OCI-LY7 (cell line): ENCODE results near the gene ATP1A2. TPM values are rescaled to one million over a fixed set of nuclear protein-coding genes. Genes with fewer than 3 reads are reported as not detected.

Source experiments
- BruUV-seq: library from RNA; stranded (reverse); fragments of 400-500 nt; replicated peaks from 2 replicates; lab custom pipeline; 2021; lab: Mats Ljungman, UMichigan
- CTCF ChIA-PET: fragments of 300-600 bp; sonication (Branson Sonifier 250); formaldehyde crosslinking; loops from one replicate; lab custom pipeline; 2022; ENCODE audit warnings: antibody characterized with exemption; ENCODE audit not compliant: unreplicated experiment; lab: Charles Lee
- POLR2A ChIA-PET: fragments of 300-600 bp; sonication (Branson Sonifier 250); formaldehyde crosslinking; loops from one replicate; lab custom pipeline; 2022; ENCODE audit warnings: antibody characterized with exemption; lab: Charles Lee
- DNase-seq: peaks from one replicate; pipeline ENCODE4 v3.0.0-alpha.2; 2015; ENCODE audit warnings: low spot score
- H2AFZ ChIP-seq: fragments of 200-600 bp; sonication (generic), shearing (Covaris generic); 2 replicates; pipeline ENCODE4 v1.6.1; 2014; ENCODE audit warnings: mild to moderate bottlenecking, antibody characterized with exemption, low read length, moderate library complexity
- H3K27ac ChIP-seq: fragments of 200-600 bp; sonication (generic); 2 replicates; pipeline ENCODE4 v1.5.1; 2014; ENCODE audit warnings: mixed run types, low read depth, mild to moderate bottlenecking, moderate library complexity, low read length, inconsistent platforms; ENCODE audit not compliant: poor library complexity, severe bottlenecking
- H3K36me3 ChIP-seq: fragments of 200-600 bp; sonication (generic); 2 replicates; pipeline ENCODE4 v1.6.1; 2014; ENCODE audit warnings: mild to moderate bottlenecking, antibody characterized with exemption, low read length, moderate library complexity, mixed read lengths; ENCODE audit not compliant: insufficient read depth
- H3K4me1 ChIP-seq: fragments of 200-600 bp; sonication (generic); 2 replicates; pipeline ENCODE4 v1.5.1; 2014; ENCODE audit warnings: mild to moderate bottlenecking, low read length; ENCODE audit not compliant: insufficient read depth, poor library complexity, severe bottlenecking
- H3K4me2 ChIP-seq: fragments of 200-600 bp; sonication (generic); 2 replicates; pipeline ENCODE4 v1.6.1; 2014; ENCODE audit warnings: mild to moderate bottlenecking, low read length
- H3K4me3 ChIP-seq: fragments of 200-600 bp; sonication (generic); 2 replicates; pipeline ENCODE4 v1.5.1; 2014; ENCODE audit warnings: mild to moderate bottlenecking, low read depth, low read length; ENCODE audit not compliant: poor library complexity, severe bottlenecking
- H3K79me2 ChIP-seq: fragments of 200-600 bp; sonication (generic); 2 replicates; pipeline ENCODE4 v1.6.1; 2016; ENCODE audit warnings: low read depth, mild to moderate bottlenecking, low read length, moderate library complexity, mixed read lengths; ENCODE audit not compliant: insufficient read depth
- H3K9me2 ChIP-seq: fragments of 200-600 bp; sonication (generic); 2 replicates; pipeline ENCODE4 v1.6.1; 2016; ENCODE audit warnings: mild to moderate bottlenecking, low read length, mixed read lengths; ENCODE audit not compliant: insufficient read depth
- H3K9me3 ChIP-seq: fragments of 200-600 bp; sonication (generic); 2 replicates; pipeline ENCODE4 v1.6.1; 2014; ENCODE audit warnings: mild to moderate bottlenecking, mixed run types, low read length, mixed read lengths
- H4K20me1 ChIP-seq: fragments of 200-600 bp; sonication (generic); 2 replicates; pipeline ENCODE4 v1.6.1; 2014; ENCODE audit warnings: mild to moderate bottlenecking, antibody characterized with exemption, low read length, moderate library complexity, mixed read lengths; ENCODE audit not compliant: insufficient read depth
- EZH2phosphoT487 ChIP-seq: fragments of 200-600 bp; sonication (generic); IDR thresholded peaks from 2 replicates; pipeline ENCODE4 v1.6.1; 2018; ENCODE audit warnings: low read depth, borderline replicate concordance, mild to moderate bottlenecking, mixed run types, antibody characterized with exemption, low read length, moderate library complexity, mixed read lengths
- intact Hi-C: fragments of 100-400 bp; cut with micrococcal nuclease; formaldehyde crosslinking; loops from one replicate; pipeline ENCODE4 v1.10.0; 2022; ENCODE audit not compliant: unreplicated experiment
- total RNA-seq, 2 experiments: library from RNA; depleted of rRNA in 1 of 2; stranded (reverse); fragments of >200 nt in 1 of 2; shearing (Covaris generic) in 1 of 2; gene quantifications; 2 replicates each; pipeline ENCODE4 v1.2.3, GENCODE V29; 2014 to 2022
- TF ChIP-seq, protein P1 (sequence below): fragments of 200-600 bp; sonication (generic); conservative IDR thresholded peaks from 2 replicates; pipeline ENCODE4 v1.5.1; 2014; ENCODE audit warnings: mild to moderate bottlenecking, antibody characterized with exemption, low read length, moderate library complexity, mixed read lengths

ATP1A2 gene
- total RNA-seq, 2 experiments from 2014 or later = not detected

DNA sequence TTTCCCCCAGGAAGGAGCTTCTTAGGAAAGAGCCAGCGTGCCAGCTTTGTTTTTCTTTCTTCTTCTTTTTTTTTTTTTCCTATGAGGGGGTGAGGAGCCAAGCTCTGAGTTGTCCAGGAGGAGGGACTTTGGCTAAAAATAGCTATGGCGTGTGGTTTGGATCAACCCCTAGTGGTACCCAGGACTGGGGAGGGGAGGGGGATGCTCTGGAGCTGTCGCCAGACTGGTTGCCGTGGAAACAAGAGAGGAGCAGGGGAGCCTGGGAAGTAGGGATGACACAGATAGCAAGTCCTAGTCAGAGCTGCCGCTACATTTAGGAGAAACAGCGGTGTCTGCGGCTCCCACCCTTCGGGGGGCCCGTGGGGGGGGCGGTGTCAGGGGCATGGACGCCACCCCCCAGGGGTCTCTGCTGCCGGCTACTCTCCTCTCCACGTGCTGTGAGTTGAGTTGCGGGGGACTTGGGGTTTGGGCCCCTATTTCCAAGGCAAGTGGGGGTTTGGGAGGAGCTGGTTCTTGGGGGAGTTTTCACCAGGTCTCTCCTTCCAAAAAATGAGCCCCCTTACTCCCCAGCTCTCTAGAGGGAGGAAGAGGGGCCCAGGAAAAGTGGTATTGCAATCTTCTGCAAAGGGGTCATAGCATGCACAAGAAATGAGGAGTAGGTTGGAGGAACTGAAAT, 34.2 kb upstream of the ATP1A2 start, which contains the start of gene KCNJ9:
Gene KCNJ9 (plus strand): TSS at position 278 of the 676 bp plus-strand sequence. CDS start 2,493 bp downstream, outside the sequence.
- ChIA-PET POLR2A (interaction anchor here (0.7 to 1.3 kb wide), 3 partner anchors 15 to 1329 kb away, joined by 3 to 5 read pairs (median 3); no protein-coding TSS in a partner anchor), CTCF (interaction anchor here (0.9 to 1.7 kb wide), 3 partner anchors 14 to 265 kb away, joined by 3 to 6 read pairs (median 5); no protein-coding TSS in a partner anchor)
- intact Hi-C loops = no loop called here
- Histone ChIP-seq H3K9me2 (no peaks in the 10 kb centered on the region), H3K4me2 (no peak within 1 kb of the TSS), H2AFZ (no peak within 1 kb of the TSS), H4K20me1 (no peaks in the 10 kb centered on the region), H3K4me3 (no peak within 1 kb of the TSS), H3K79me2 (no peaks in the 10 kb centered on the region), H3K36me3 (peaks cover 14% of the 10 kb centered on the region), H3K4me1 (no peaks in the 10 kb centered on the region), H3K9me3 (no peaks in the 10 kb centered on the region), H3K27ac (no peak within 1 kb of the TSS)
- DNase-seq = no peak
- BruUV-seq = no TSS peak
- TF ChIP-seq EZH2phosphoT487 = no peak
- TF ChIP-seq, protein P1, sequence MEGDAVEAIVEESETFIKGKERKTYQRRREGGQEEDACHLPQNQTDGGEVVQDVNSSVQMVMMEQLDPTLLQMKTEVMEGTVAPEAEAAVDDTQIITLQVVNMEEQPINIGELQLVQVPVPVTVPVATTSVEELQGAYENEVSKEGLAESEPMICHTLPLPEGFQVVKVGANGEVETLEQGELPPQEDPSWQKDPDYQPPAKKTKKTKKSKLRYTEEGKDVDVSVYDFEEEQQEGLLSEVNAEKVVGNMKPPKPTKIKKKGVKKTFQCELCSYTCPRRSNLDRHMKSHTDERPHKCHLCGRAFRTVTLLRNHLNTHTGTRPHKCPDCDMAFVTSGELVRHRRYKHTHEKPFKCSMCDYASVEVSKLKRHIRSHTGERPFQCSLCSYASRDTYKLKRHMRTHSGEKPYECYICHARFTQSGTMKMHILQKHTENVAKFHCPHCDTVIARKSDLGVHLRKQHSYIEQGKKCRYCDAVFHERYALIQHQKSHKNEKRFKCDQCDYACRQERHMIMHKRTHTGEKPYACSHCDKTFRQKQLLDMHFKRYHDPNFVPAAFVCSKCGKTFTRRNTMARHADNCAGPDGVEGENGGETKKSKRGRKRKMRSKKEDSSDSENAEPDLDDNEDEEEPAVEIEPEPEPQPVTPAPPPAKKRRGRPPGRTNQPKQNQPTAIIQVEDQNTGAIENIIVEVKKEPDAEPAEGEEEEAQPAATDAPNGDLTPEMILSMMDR = no peak

GRCh38 chr1:160082487-160082886, 33.1 kb upstream of the ATP1A2 start:
- intact Hi-C loops = no loop called here
- Histone ChIP-seq H3K27ac (no peak overlapping the region), H3K4me1 (no peaks in the 10 kb centered on the region), H3K4me3 (no peak overlapping the region), H4K20me1 (no peaks in the 10 kb centered on the region), H3K4me2 (no peak overlapping the region), H3K9me2 (no peaks in the 10 kb centered on the region), H2AFZ (no peak overlapping the region), H3K9me3 (no peaks in the 10 kb centered on the region), H3K36me3 (peaks cover 14% of the 10 kb centered on the region), H3K79me2 (no peaks in the 10 kb centered on the region)
- no peak for DNase-seq
- ChIA-PET CTCF (interaction anchor here (0.6 to 1.5 kb wide), 2 partner anchors 36 to 1760 kb away, joined by 4 to 5 read pairs; no protein-coding TSS in a partner anchor), POLR2A (interaction anchor here (0.7 kb wide), 1 partner anchor 506 kb away, joined by 3 read pairs; no protein-coding TSS in a partner anchor)
- TF ChIP-seq EZH2phosphoT487 = no peak
- TF ChIP-seq, protein P1 = no peak
- BruUV-seq = no TSS peak

- no peak for DNase-seq
- no peak for TF ChIP-seq EZH2phosphoT487
- TF ChIP-seq, protein P1 = no peak
- Histone ChIP-seq H3K4me3 (no peak overlapping the region), H3K9me3 (no peaks in the 10 kb centered on the region), H2AFZ (no peak overlapping the region), H3K4me2 (no peak overlapping the region), H3K79me2 (no peaks in the 10 kb centered on the region), H3K4me1 (no peaks in the 10 kb centered on the region), H3K36me3 (peaks cover 14% of the 10 kb centered on the region), H4K20me1 (no peaks in the 10 kb centered on the region), H3K9me2 (no peaks in the 10 kb centered on the region), H3K27ac (no peak overlapping the region)
- ChIA-PET CTCF (interaction anchor here (0.6 kb wide), 1 partner anchor 1760 kb away, joined by 4 read pairs; no protein-coding TSS in a partner anchor), POLR2A (no interaction called here)
- intact Hi-C loops = no loop called here
- no TSS peak for BruUV-seq
Observed at GRCh38 chr1:160082926-160083325, 32.6 kb upstream of the ATP1A2 start.
